GM12878 (cell line): ENCODE results near the gene OR1S1. TPM values are rescaled to one million over a fixed set of nuclear protein-coding genes. Genes with fewer than 3 reads are reported as not detected.
"Not testable (repeated sequence)": the region's sequence is repeated elsewhere in the genome, so short reads cannot be mapped to it uniquely, and the experiment has no call there.

Experiments
- ATAC-seq: fragments of 200-7000 bp; cut with Tn5 transposase; 3 replicates; pipeline ENCODE4 v1.9.1; 2020; ENCODE audit warnings: mild to moderate bottlenecking, moderate library complexity
- Bru-seq: library from RNA; stranded (reverse); fragments of 400-500 nt; gene quantifications from one replicate; lab custom pipeline; 2021; lab: Mats Ljungman, UMichigan
- BruChase-seq, 2 experiments: library from RNA; stranded (reverse); fragments of 400-500 nt; gene quantifications; one replicate each; lab custom pipeline; 2021; lab: Mats Ljungman, UMichigan
- BruUV-seq: library from RNA; stranded (reverse); fragments of 400-500 nt; replicated peaks from 2 replicates; lab custom pipeline; 2021; lab: Mats Ljungman, UMichigan
- CTCF ChIA-PET: fragments of 300-600 bp; sonication (Branson Sonifier 250); formaldehyde crosslinking; extraction: SDS; loops from one replicate; lab custom pipeline; 2021; ENCODE audit warnings: inconsistent platforms; lab: Yijun Ruan, JAX
- POLR2A ChIA-PET: fragments of 350-600 bp; formaldehyde crosslinking; extraction: SDS; loops from one replicate; lab custom pipeline; 2021; ENCODE audit warnings: inconsistent platforms; lab: Charles Lee
- RAD21 ChIA-PET: fragments of 300-600 bp; sonication (Branson Sonifier 250); formaldehyde crosslinking; loops from one replicate; lab custom pipeline; 2023; ENCODE audit warnings: antibody characterized with exemption; ENCODE audit not compliant: unreplicated experiment; lab: Charles Lee
- SMC1A ChIA-PET: fragments of 300-600 bp; sonication (Branson Sonifier 250); formaldehyde crosslinking; loops from one replicate; lab custom pipeline; 2023; ENCODE audit not compliant: unreplicated experiment, uncharacterized antibody; lab: Charles Lee
- DNase-seq: peaks from one replicate; pipeline ENCODE4 v3.0.0-alpha.2; 2011; ENCODE audit warnings: low read depth, low spot score
- FAIRE-seq: peaks from 3 replicates; lab custom pipeline; 2011; peaks lifted over from hg19 to GRCh38; lab: Jason Lieb, UNC
- H2AFZ ChIP-seq: 2 replicates; pipeline ENCODE4 v1.6.0; 2011; ENCODE audit warnings: low read depth, low read length, control low read depth; ENCODE audit not compliant: control insufficient read depth
- H3K27ac ChIP-seq: 2 replicates; pipeline ENCODE4 v1.5.1; 2011; ENCODE audit warnings: control low read depth; ENCODE audit not compliant: control insufficient read depth, insufficient read depth
- H3K27me3 ChIP-seq, 2 experiments: replicated peaks in 1 of 2; 2 replicates each; pipeline versions ENCODE4 v1.6.0 to v1.6.1; 2011; ENCODE audit warnings: low read length in 1 of 2; ENCODE audit not compliant: control insufficient read depth in 2 of 2, insufficient read depth in 2 of 2
- H3K36me3 ChIP-seq, 2 experiments: 2 replicates each; pipeline ENCODE4 v1.5.1; 2011; ENCODE audit warnings: low read length in 1 of 2; ENCODE audit not compliant: control insufficient read depth in 2 of 2, insufficient read depth in 2 of 2
- H3K4me1 ChIP-seq: 2 replicates; pipeline ENCODE4 v1.6.1; 2011; ENCODE audit warnings: mild to moderate bottlenecking, low read length, moderate library complexity, mixed read lengths; ENCODE audit not compliant: control insufficient read depth, insufficient read depth
- H3K4me2 ChIP-seq: 2 replicates; pipeline ENCODE4 v1.6.0; 2011; ENCODE audit warnings: control low read depth; ENCODE audit not compliant: control insufficient read depth, insufficient read depth
- H3K4me3 ChIP-seq: fragments of 200-600 bp; sonication (generic); 2 replicates; pipeline ENCODE4 v1.5.1; 2016
- H3K79me2 ChIP-seq: 2 replicates; pipeline ENCODE4 v1.6.0; 2011; ENCODE audit warnings: low read length; ENCODE audit not compliant: control insufficient read depth, insufficient read depth
- H3K9ac ChIP-seq: 2 replicates; pipeline ENCODE4 v1.8.0; 2011; ENCODE audit warnings: low read length, control low read depth, mixed read lengths; ENCODE audit not compliant: control insufficient read depth, insufficient read depth
- H3K9me3 ChIP-seq: replicated peaks from 3 replicates; pipeline ENCODE4 v1.5.1; 2011; ENCODE audit warnings: mild to moderate bottlenecking, low read length; ENCODE audit not compliant: control insufficient read depth, insufficient read depth
- H4K20me1 ChIP-seq: 2 replicates; pipeline ENCODE4 v1.6.0; 2011; ENCODE audit not compliant: control insufficient read depth, insufficient read depth
- ASH2L ChIP-seq: fragments of 300-600, 200-600 bp; sonication (generic); IDR thresholded peaks from 2 replicates; pipeline ENCODE4 v1.6.1; 2017; ENCODE audit warnings: low read depth, mild to moderate bottlenecking, borderline replicate concordance
- BCL11A ChIP-seq: IDR thresholded peaks from 2 replicates; pipeline ENCODE4 v1.6.1; 2011; ENCODE audit warnings: low read depth, low read length
- ESRRA ChIP-seq: IDR thresholded peaks from 2 replicates; pipeline ENCODE4 v1.6.1; 2012; ENCODE audit warnings: mild to moderate bottlenecking, low read length, improper control_type of control experiment
- ZBTB4 ChIP-seq: fragments of 450-650 bp; formaldehyde crosslinking; IDR thresholded peaks from 2 replicates; pipeline ENCODE4 v1.4.0; 2022; ENCODE audit warnings: mild to moderate bottlenecking, moderate library complexity
- whole genome bisulfite sequencing: methylation state at CpG from one replicate; pipeline ENCODE4 v1.1.6; 2016; ENCODE audit warnings: low lambda C conversion rate; ENCODE audit not compliant: insufficient replicate concordance, insufficient coverage; ENCODE audit errors: missing lambda C conversion rate; 5-methylcytosine and 5-hydroxymethylcytosine counted together
- in situ Hi-C: fragments of 300-500 bp; cut with MboI; formaldehyde crosslinking; loops from 9 replicates; pipeline ENCODE4 v1.14.3; 2018; ENCODE audit warnings: mixed read lengths
- intact Hi-C: fragments of 100-400 bp; cut with micrococcal nuclease; formaldehyde crosslinking; loops from one replicate; pipeline ENCODE4 v1.14.2; 2022; ENCODE audit not compliant: unreplicated experiment
- long read RNA-seq, 2 experiments: library from polyadenylated mRNA; unstranded; transcript quantifications; one replicate each; pipeline ENCODE4 v2.0.0, GENCODE V29; 2019 to 2020
- polyA minus RNA-seq, 3 experiments: library from RNA; depleted of rRNA, polyadenylated mRNA; stranded (reverse); fragments of >200 nt; gene quantifications; 2 replicates each; pipeline ENCODE4 v1.2.3, GENCODE V29; 2011
- polyA plus RNA-seq, 11 experiments: library from polyadenylated mRNA; depleted of rRNA in 4 of 11; unstranded in 6 of 11; stranded (reverse) in 5 of 11; fragments of >200 nt; fragmentation: Nextera tagmentation in 4 of 11; fragmentation: Illumina TruSeq in 1 of 11; extraction: Ambion mirVana in 4 of 11; extraction: Trizol in 1 of 11; gene quantifications; 1 replicate in 1 of 11; 2 replicates in 10 of 11; pipeline versions ENCODE4 v1.2.1 to v1.2.3, GENCODE V29; 2011 to 2016; ENCODE audit warnings: inconsistent platforms in 2 of 11, missing spikeins in 2 of 11, low read depth in 1 of 11
- total RNA-seq, 4 experiments: library from RNA; depleted of rRNA in 3 of 4; stranded (reverse); fragments of >200 nt in 3 of 4; fragmentation: Illumina TruSeq in 1 of 4; extraction: Trizol in 1 of 4; gene quantifications; 2 replicates each; pipeline versions ENCODE4 v1.2.1 to v1.2.3, GENCODE V29; 2013 to 2021
- TF ChIP-seq, protein P1 (sequence below): IDR thresholded peaks from 2 replicates; pipeline ENCODE4 v1.6.1; 2012; ENCODE audit warnings: low read depth, low read length, improper control_type of control experiment
- TF ChIP-seq, protein P2 (sequence below): fragments of 150-350 bp; IDR thresholded peaks from 2 replicates; pipeline ENCODE4 v1.6.1; 2016; ENCODE audit warnings: low read depth, low read length

The OR1S1 gene
- 1.1 and 1.4 TPM in 2 replicates for total RNA-seq (2013; cell fraction: nucleolus; rRNA removed)
- not detected in 2 replicates for total RNA-seq (2014; rRNA removed)
- not detected in 2 replicates for total RNA-seq (2014; rRNA removed; fragmentation: Illumina TruSeq; extraction: Trizol)
- not detected in 2 replicates for total RNA-seq (2021)
- polyA plus RNA-seq (2011; ENCODE audit: low read depth), result not detected
- not detected in 2 replicates for polyA plus RNA-seq (2011; rRNA removed)
- polyA plus RNA-seq (2011; cell fraction: cytosol; rRNA removed), result not detected in 2 replicates
- polyA plus RNA-seq (2011; cell fraction: nucleus; rRNA removed), result 0.07 and 0.19 TPM in 2 replicates
- polyA plus RNA-seq (2012), result not detected in 2 replicates
- polyA plus RNA-seq (2014; fragmentation: Illumina TruSeq; extraction: Trizol), result not detected in 2 replicates
- not detected for polyA plus RNA-seq (2014; fragmentation: Nextera tagmentation; extraction: Ambion mirVana)
- not detected in 2 replicates for polyA plus RNA-seq (2014; rRNA removed)
- polyA plus RNA-seq (2016; fragmentation: Nextera tagmentation; extraction: Ambion mirVana), result not detected
- polyA minus RNA-seq (2011; rRNA and poly(A)+ RNA removed), result 0.46 and 0.66 TPM in 2 replicates
- not detected in 2 replicates for polyA minus RNA-seq (2011; cell fraction: cytosol; rRNA and poly(A)+ RNA removed)
- 1.3 and 2.1 TPM in 2 replicates for polyA minus RNA-seq (2011; cell fraction: nucleus; rRNA and poly(A)+ RNA removed)
- not detected for Bru-seq, nascent RNA
- not detected for BruChase-seq, experiment 1, labeled RNA remaining after a 6-hour chase
- BruChase-seq, experiment 2, labeled RNA remaining after a 2-hour chase, result percentile 13 among the genes with signal in this experiment
- long read RNA-seq, experiment 1, result 0 reads
- long read RNA-seq, experiment 2, result 0 reads

GRCh38 chr11:58212420-58212819 lies at the start of gene OR1S1:
OR1S1 (plus strand) TSS chr11:58212720.
- H3K27ac ChIP-seq, FAIRE-seq, H3K36me3 ChIP-seq, H3K9me3 ChIP-seq, BruUV-seq, H3K9ac ChIP-seq, H2AFZ ChIP-seq, H3K27me3 ChIP-seq, in situ Hi-C loops, H3K79me2 ChIP-seq, H3K4me3 ChIP-seq, H3K4me1 ChIP-seq, ATAC-seq, DNase-seq, SMC1A ChIA-PET, RAD21 ChIA-PET, intact Hi-C loops, H3K4me2 ChIP-seq, H4K20me1 ChIP-seq, CTCF ChIA-PET: not testable (repeated sequence)
- WGBS, result 40% methylated on average over 2 of the region's 2 CpGs
- POLR2A ChIA-PET, result interaction anchor here (0.7 kb wide), 1 partner anchor 963 kb away, joined by 3 read pairs; no protein-coding TSS in a partner anchor

DNA sequence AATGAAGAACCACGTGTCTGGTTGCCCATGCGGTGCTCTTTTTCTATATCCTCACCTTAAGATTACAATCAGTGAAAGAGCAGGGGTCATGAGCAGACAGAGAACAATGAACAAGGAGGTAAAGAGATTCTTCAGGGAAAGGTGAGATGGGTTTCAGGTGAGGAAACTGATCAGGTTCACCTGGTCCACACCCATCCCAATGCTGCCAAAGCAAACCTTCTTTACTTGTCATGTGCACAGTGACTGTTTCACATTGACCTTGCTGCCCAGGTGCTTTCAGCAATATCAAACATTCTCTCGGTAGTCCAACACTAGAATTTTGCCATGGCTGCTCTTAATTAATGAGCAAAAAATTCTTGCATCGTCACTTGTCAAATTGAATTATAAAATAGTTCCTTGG lies 48.1 kb upstream of the OR1S1 start:
- SMC1A ChIA-PET, result no interaction called here
- H3K4me1 ChIP-seq, result no peaks in the 10 kb centered on the region
- FAIRE-seq (no peak), ATAC-seq (no peak), DNase-seq (no peak)
- intact Hi-C loops, result no loop called here
- 20% methylated on average over 4 of the region's 4 CpGs for WGBS
- in situ Hi-C loops, result no loop called here
- H3K27ac ChIP-seq, result no peak overlapping the region
- CTCF ChIA-PET, result no interaction called here
- no TSS peak for BruUV-seq
- no peak overlapping the region for H2AFZ ChIP-seq
- no peaks in the 10 kb centered on the region; a peak in 1 of 4 replicates for H3K27me3 ChIP-seq
- RAD21 ChIA-PET, result no interaction called here
- POLR2A ChIA-PET, result no interaction called here
- no peak overlapping the region for H3K4me3 ChIP-seq
- no peaks in the 10 kb centered on the region for H3K36me3 ChIP-seq
- no peak overlapping the region for H3K9ac ChIP-seq
- H3K4me2 ChIP-seq, result no peak overlapping the region
- H4K20me1 ChIP-seq, result no peaks in the 10 kb centered on the region
- H3K79me2 ChIP-seq, result no peaks in the 10 kb centered on the region
- H3K9me3 ChIP-seq, result no peaks in the 10 kb centered on the region
- TF ChIP-seq, protein P1, sequence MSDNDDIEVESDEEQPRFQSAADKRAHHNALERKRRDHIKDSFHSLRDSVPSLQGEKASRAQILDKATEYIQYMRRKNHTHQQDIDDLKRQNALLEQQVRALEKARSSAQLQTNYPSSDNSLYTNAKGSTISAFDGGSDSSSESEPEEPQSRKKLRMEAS, result no peak
- TF ChIP-seq ZBTB4, result no peak
- no peak for TF ChIP-seq ESRRA
- TF ChIP-seq BCL11A, result no peak
- TF ChIP-seq, protein P2, sequence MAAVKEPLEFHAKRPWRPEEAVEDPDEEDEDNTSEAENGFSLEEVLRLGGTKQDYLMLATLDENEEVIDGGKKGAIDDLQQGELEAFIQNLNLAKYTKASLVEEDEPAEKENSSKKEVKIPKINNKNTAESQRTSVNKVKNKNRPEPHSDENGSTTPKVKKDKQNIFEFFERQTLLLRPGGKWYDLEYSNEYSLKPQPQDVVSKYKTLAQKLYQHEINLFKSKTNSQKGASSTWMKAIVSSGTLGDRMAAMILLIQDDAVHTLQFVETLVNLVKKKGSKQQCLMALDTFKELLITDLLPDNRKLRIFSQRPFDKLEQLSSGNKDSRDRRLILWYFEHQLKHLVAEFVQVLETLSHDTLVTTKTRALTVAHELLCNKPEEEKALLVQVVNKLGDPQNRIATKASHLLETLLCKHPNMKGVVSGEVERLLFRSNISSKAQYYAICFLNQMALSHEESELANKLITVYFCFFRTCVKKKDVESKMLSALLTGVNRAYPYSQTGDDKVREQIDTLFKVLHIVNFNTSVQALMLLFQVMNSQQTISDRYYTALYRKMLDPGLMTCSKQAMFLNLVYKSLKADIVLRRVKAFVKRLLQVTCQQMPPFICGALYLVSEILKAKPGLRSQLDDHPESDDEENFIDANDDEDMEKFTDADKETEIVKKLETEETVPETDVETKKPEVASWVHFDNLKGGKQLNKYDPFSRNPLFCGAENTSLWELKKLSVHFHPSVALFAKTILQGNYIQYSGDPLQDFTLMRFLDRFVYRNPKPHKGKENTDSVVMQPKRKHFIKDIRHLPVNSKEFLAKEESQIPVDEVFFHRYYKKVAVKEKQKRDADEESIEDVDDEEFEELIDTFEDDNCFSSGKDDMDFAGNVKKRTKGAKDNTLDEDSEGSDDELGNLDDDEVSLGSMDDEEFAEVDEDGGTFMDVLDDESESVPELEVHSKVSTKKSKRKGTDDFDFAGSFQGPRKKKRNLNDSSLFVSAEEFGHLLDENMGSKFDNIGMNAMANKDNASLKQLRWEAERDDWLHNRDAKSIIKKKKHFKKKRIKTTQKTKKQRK, result no peak
- TF ChIP-seq ASH2L, result no peak
